OCI-LY1 (cell line): Measurements from ENCODE around the gene ZNF804B.

ENCODE experiments used
- H2AFZ ChIP-seq: fragments of 200-600 bp; sonication (generic), shearing (Covaris generic); 2 replicates; pipeline ENCODE4 v1.6.0; 2014; ENCODE audit warnings: antibody characterized with exemption, mild to moderate bottlenecking, low read length
- H3F3A ChIP-seq: fragments of 200-600 bp; sonication (generic), shearing (Covaris generic); 2 replicates; pipeline ENCODE4 v1.6.0; 2014; ENCODE audit warnings: mild to moderate bottlenecking, antibody characterized with exemption, low read length, moderate library complexity; ENCODE audit not compliant: insufficient read depth
- H3K27ac ChIP-seq: fragments of 200-600 bp; sonication (generic); 2 replicates; pipeline ENCODE4 v1.5.1; 2014; ENCODE audit warnings: low read length, mixed run types, mild to moderate bottlenecking, low read depth; ENCODE audit not compliant: poor library complexity, severe bottlenecking
- H3K27me3 ChIP-seq: fragments of 200-600 bp; sonication (generic); 2 replicates; pipeline ENCODE4 v1.6.0; 2014; ENCODE audit warnings: antibody characterized with exemption, mild to moderate bottlenecking, low read length, moderate library complexity; ENCODE audit not compliant: insufficient read depth
- H3K36me3 ChIP-seq: fragments of 200-600 bp; sonication (generic); 2 replicates; pipeline ENCODE4 v1.6.1; 2014; ENCODE audit warnings: mild to moderate bottlenecking, antibody characterized with exemption, low read length, moderate library complexity, mixed read lengths; ENCODE audit not compliant: insufficient read depth
- H3K4me1 ChIP-seq: fragments of 200-600 bp; sonication (generic); 2 replicates; pipeline ENCODE4 v1.5.1; 2014; ENCODE audit warnings: mild to moderate bottlenecking, low read length, moderate library complexity; ENCODE audit not compliant: insufficient read depth, severe bottlenecking
- H3K4me2 ChIP-seq: fragments of 200-600 bp; sonication (generic), shearing (Covaris generic); 2 replicates; pipeline ENCODE4 v1.6.1; 2014; ENCODE audit warnings: low read length
- H3K4me3 ChIP-seq: fragments of 200-600 bp; sonication (generic); 2 replicates; pipeline ENCODE4 v1.5.1; 2014; ENCODE audit warnings: low read length, low read depth, mild to moderate bottlenecking, mixed read lengths; ENCODE audit not compliant: poor library complexity, severe bottlenecking
- H3K79me2 ChIP-seq: fragments of 200-600 bp; shearing (Covaris generic); 2 replicates; pipeline ENCODE4 v1.6.1; 2016; ENCODE audit warnings: mixed run types, low read length, mixed read lengths; ENCODE audit not compliant: insufficient read depth
- H3K9ac ChIP-seq: fragments of 200-600 bp; sonication (generic), shearing (Covaris generic); 2 replicates; pipeline ENCODE4 v1.6.1; 2014; ENCODE audit warnings: mild to moderate bottlenecking, low read length, mixed read lengths
- H3K9me2 ChIP-seq: fragments of 200-600 bp; sonication (generic), shearing (Covaris generic); 2 replicates; pipeline ENCODE4 v1.6.1; 2014; ENCODE audit warnings: low read depth, mild to moderate bottlenecking, low read length, mixed read lengths
- H3K9me3 ChIP-seq: fragments of 200-600 bp; shearing (Covaris generic); 2 replicates; pipeline ENCODE4 v1.6.1; 2014; ENCODE audit warnings: low read length, mixed read lengths
- H4K20me1 ChIP-seq: fragments of 200-600 bp; sonication (generic), shearing (Covaris generic); 2 replicates; pipeline ENCODE4 v1.6.0; 2016; ENCODE audit warnings: mild to moderate bottlenecking, low read length; ENCODE audit not compliant: insufficient read depth
- EZH2 ChIP-seq: fragments of 200-600 bp; sonication (generic), shearing (Covaris generic); IDR thresholded peaks from 2 replicates; pipeline ENCODE4 v1.8.0; 2017; ENCODE audit warnings: borderline replicate concordance, mixed run types, mild to moderate bottlenecking, antibody characterized with exemption, low read length, moderate library complexity, mixed read lengths
- TF ChIP-seq, protein P1 (sequence below): fragments of 200-600 bp; sonication (generic), shearing (Covaris generic); IDR thresholded peaks from 2 replicates; pipeline ENCODE4 v1.5.1; 2017; ENCODE audit warnings: mild to moderate bottlenecking, antibody characterized with exemption, low read length, moderate library complexity, mixed read lengths

The ZNF804B gene

DNA sequence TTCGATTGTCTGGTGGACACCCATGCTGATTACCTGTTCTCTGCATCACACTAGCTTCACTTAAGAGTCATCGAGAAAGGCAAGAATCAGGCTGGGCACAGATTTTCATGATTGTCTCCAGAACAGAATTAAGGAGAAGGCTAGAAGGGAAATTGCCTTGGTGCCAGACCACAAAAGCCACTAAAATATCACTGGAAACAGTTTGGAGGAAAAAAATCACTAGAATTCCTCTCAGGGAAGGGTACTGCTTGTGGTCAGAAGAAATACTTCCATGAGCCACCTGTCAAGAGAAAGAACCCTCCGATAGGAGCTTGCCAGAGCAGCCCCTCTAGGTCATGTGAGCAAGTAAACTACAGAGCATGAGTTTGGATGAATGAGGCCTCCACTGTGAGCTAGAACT lies 305.3 kb downstream of the ZNF804B start:
- H3F3A ChIP-seq, result no peaks in the 10 kb centered on the region
- no peaks in the 10 kb centered on the region for H3K79me2 ChIP-seq
- TF ChIP-seq, protein P1, sequence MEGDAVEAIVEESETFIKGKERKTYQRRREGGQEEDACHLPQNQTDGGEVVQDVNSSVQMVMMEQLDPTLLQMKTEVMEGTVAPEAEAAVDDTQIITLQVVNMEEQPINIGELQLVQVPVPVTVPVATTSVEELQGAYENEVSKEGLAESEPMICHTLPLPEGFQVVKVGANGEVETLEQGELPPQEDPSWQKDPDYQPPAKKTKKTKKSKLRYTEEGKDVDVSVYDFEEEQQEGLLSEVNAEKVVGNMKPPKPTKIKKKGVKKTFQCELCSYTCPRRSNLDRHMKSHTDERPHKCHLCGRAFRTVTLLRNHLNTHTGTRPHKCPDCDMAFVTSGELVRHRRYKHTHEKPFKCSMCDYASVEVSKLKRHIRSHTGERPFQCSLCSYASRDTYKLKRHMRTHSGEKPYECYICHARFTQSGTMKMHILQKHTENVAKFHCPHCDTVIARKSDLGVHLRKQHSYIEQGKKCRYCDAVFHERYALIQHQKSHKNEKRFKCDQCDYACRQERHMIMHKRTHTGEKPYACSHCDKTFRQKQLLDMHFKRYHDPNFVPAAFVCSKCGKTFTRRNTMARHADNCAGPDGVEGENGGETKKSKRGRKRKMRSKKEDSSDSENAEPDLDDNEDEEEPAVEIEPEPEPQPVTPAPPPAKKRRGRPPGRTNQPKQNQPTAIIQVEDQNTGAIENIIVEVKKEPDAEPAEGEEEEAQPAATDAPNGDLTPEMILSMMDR, result no peak
- no peak for TF ChIP-seq EZH2

DNA sequence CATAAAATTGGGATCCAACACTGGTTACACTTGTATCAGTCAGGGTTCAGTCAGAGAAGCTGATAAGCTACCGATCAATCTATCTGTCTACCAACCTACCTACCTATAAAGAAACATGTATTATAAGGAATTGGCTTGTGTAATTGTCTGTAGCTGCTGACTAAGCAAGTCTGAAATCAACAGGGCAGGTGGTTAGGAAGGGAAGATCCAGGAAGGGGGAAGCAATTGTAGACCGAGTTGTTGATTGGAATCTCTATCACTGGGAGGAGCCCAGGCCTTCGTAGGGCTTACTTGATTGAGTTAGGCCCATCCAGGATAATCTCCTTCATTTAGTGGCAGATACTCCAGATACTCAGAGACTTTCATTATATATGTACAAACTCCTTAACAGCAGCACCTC lies 307.5 kb downstream of the ZNF804B start:
- no peaks in the 10 kb centered on the region for H3K4me1 ChIP-seq
- H3K9me3 ChIP-seq, result no peaks in the 10 kb centered on the region
- H3K79me2 ChIP-seq, result no peaks in the 10 kb centered on the region
- no peaks in the 10 kb centered on the region for H3F3A ChIP-seq
- H3K9ac ChIP-seq, result no peak overlapping the region
- H3K27ac ChIP-seq, result no peak overlapping the region
- H3K36me3 ChIP-seq, result no peaks in the 10 kb centered on the region
- no peaks in the 10 kb centered on the region for H3K27me3 ChIP-seq
- no peaks in the 10 kb centered on the region for H4K20me1 ChIP-seq
- no peak overlapping the region for H3K4me3 ChIP-seq
- no peaks in the 10 kb centered on the region for H3K9me2 ChIP-seq
- no peak overlapping the region for H3K4me2 ChIP-seq
- TF ChIP-seq, protein P1, result no peak
- TF ChIP-seq EZH2, result no peak
- H2AFZ ChIP-seq, result no peak overlapping the region

More for the DNA sequence above, 305.3 kb downstream of the ZNF804B start:
- Histone ChIP-seq H3K4me1 (no peaks in the 10 kb centered on the region), H3K36me3 (no peaks in the 10 kb centered on the region), H3K9me2 (no peaks in the 10 kb centered on the region), H3K4me2 (no peak overlapping the region), H4K20me1 (no peaks in the 10 kb centered on the region), H3K27ac (no peak overlapping the region), H3K27me3 (no peaks in the 10 kb centered on the region), H3K9ac (no peak overlapping the region), H3K4me3 (no peak overlapping the region), H2AFZ (no peak overlapping the region), H3K9me3 (no peaks in the 10 kb centered on the region)

DNA sequence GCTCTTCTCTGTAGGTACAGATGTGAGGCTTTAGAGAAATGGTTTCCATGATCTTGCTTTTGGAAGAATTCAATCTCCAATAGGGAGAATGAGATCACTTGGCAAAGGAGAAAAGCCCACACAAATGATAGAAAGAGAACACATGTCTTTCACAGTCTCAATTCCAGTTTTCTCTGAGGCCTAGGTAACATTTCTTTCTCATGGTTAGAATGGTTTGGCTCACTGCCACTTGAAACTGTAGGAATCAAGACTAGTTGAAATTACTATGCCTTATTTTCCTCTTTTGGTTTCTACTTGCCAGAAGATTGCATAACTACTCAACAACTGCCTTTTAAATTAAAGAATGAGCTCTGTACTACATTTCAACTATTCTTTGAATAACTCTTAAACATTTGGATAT lies 312.6 kb downstream of the ZNF804B start:
- Histone ChIP-seq H3K36me3 (no peaks in the 10 kb centered on the region), H3K27ac (no peak overlapping the region), H3K4me2 (no peak overlapping the region), H3K4me1 (no peaks in the 10 kb centered on the region), H3K9me2 (no peaks in the 10 kb centered on the region), H3F3A (no peaks in the 10 kb centered on the region), H4K20me1 (no peaks in the 10 kb centered on the region), H3K79me2 (no peaks in the 10 kb centered on the region), H2AFZ (no peak overlapping the region), H3K27me3 (no peaks in the 10 kb centered on the region), H3K9me3 (no peaks in the 10 kb centered on the region), H3K4me3 (no peak overlapping the region), H3K9ac (no peak overlapping the region)
- no peak for TF ChIP-seq EZH2
- TF ChIP-seq, protein P1, result no peak
